K562 (cell line): Measurements from ENCODE around the gene VPS13D. TPM values are rescaled to one million over a fixed set of nuclear protein-coding genes. Genes with fewer than 3 reads are reported as not detected.

ENCODE experiments used
- ASH1L ChIP-seq: fragments of 450-650 bp; IDR thresholded peaks from 2 replicates; pipeline ENCODE4 v1.6.1; 2018; ENCODE audit warnings: borderline replicate concordance, mild to moderate bottlenecking, low read depth; ENCODE audit not compliant: partially characterized antibody
- CUX1 ChIP-seq: fragments of 200-800 bp; sonication (Bioruptor generic); IDR thresholded peaks from 2 replicates; pipeline ENCODE4 v1.6.1; 2016; ENCODE audit warnings: missing genetic modification characterization, missing compliant biosample characterization
- ID3 ChIP-seq, 2 experiments: fragments of 250-450 bp in 1 of 2; fragments of 450-650 bp in 1 of 2; sonication (Bioruptor Pico) in 1 of 2; IDR thresholded peaks; 2 replicates each; pipeline versions ENCODE4 v1.6.1 to v1.8.0; 2016 to 2021; ENCODE audit warnings: mild to moderate bottlenecking in 2 of 2, moderate library complexity in 2 of 2, missing compliant biosample characterization in 1 of 2, missing genetic modification characterization in 1 of 2
- MGA ChIP-seq: fragments of 450-650 bp; IDR thresholded peaks from 2 replicates; pipeline ENCODE4 v1.6.1; 2016; ENCODE audit warnings: mild to moderate bottlenecking, moderate library complexity
- PREB ChIP-seq: sonication (generic); formaldehyde crosslinking; IDR thresholded peaks from 2 replicates; pipeline ENCODE4 v1.8.1; 2023; ENCODE audit warnings: mild to moderate bottlenecking, missing genetic modification reagents
- ZNF184 ChIP-seq: sonication (generic); formaldehyde crosslinking; IDR thresholded peaks from 2 replicates; pipeline ENCODE4 v1.5.0; 2020; ENCODE audit warnings: missing genetic modification reagents
- polyA plus RNA-seq, 8 experiments: library from polyadenylated mRNA; depleted of rRNA in 4 of 8; stranded (reverse) in 5 of 8; unstranded in 3 of 8; fragments of >200 nt; fragmentation: Nextera tagmentation in 2 of 8; fragmentation: Illumina TruSeq in 1 of 8; extraction: Ambion mirVana in 2 of 8; extraction: Trizol in 1 of 8; gene quantifications; 2 replicates each; pipeline versions ENCODE4 v1.2.1 to v1.2.3, GENCODE V29; 2011 to 2014; ENCODE audit warnings: inconsistent platforms in 1 of 8, missing spikeins in 1 of 8
- total RNA-seq, 7 experiments: library from RNA; depleted of rRNA in 6 of 7; stranded (reverse); fragments of >200 nt in 6 of 7; fragmentation: Illumina TruSeq in 2 of 7; extraction: Trizol in 2 of 7; gene quantifications; 2 replicates each; pipeline versions ENCODE4 v1.2.1 to v1.2.3, GENCODE V29; 2011 to 2021; ENCODE audit warnings: low replicate concordance in 1 of 7

The VPS13D gene
- total and polyA plus RNA-seq, 9 of the 15 experiments (the other 6 are each of a cell fraction or from before 2014, with no cell fraction given): 6.1 to 51.5 (median 38.5) TPM

GRCh38 chr1:12450090-12450755 lies 220.4 kb downstream of the VPS13D start (continued):
- TF ChIP-seq MGA: no peak
- TF ChIP-seq CUX1: 0 out of 2 replicates have a peak, but pooled peaks have one; percentile 23
- no peak for TF ChIP-seq ASH1L
- no peak for TF ChIP-seq PREB (CRISPR knock-in tag)
- no peak for TF ChIP-seq ID3 (CRISPR knock-in tag; IDR thresholded peaks at IDR 0.05)
- TF ChIP-seq ID3 (tag; IDR thresholded peaks at IDR 0.05): no peak; the same call in 1 of the 2 replicates
- no peak for TF ChIP-seq ZNF184 (CRISPR knock-in tag)
